HCT116 (cell line): ENCODE measurements around the gene DCP1A.

Experiments
- CEBPB ChIP-seq: IDR thresholded peaks from 2 replicates; pipeline ENCODE4 v1.6.1; 2012; ENCODE audit warnings: low read depth
- CTCF ChIP-seq, 3 experiments: fragments of 200-600 bp in 1 of 3; sonication (generic) in 1 of 3; IDR thresholded peaks in 2 of 3; conservative IDR thresholded peaks in 1 of 3; 2 replicates each; pipeline ENCODE4 v1.5.1; 2012 to 2017; ENCODE audit warnings: low read depth in 2 of 3, low read length in 2 of 3, antibody characterized with exemption in 1 of 3, borderline replicate concordance in 1 of 3, control low read depth in 1 of 3, mild to moderate bottlenecking in 1 of 3, mixed read lengths in 1 of 3, mixed run types in 1 of 3, moderate library complexity in 1 of 3; ENCODE audit not compliant: insufficient read depth in 1 of 3
- EZH2 ChIP-seq: fragments of 200-600 bp; sonication (generic); IDR thresholded peaks from 2 replicates; pipeline ENCODE4 v1.6.1; 2017; ENCODE audit warnings: antibody characterized with exemption, mixed run types
- EZH2phosphoT487 ChIP-seq: fragments of 200-600 bp; IDR thresholded peaks from 2 replicates; pipeline ENCODE4 v1.6.1; 2018; ENCODE audit warnings: antibody characterized with exemption, borderline replicate concordance
- POLR2A ChIP-seq: IDR thresholded peaks from 2 replicates; pipeline ENCODE4 v1.7.0; 2011; ENCODE audit warnings: borderline replicate concordance; ENCODE audit not compliant: insufficient read depth, insufficient read length; ENCODE audit errors: extremely low read depth
- POLR2AphosphoS5 ChIP-seq: IDR thresholded peaks from 2 replicates; pipeline ENCODE4 v1.6.1; 2011; ENCODE audit warnings: mild to moderate bottlenecking, low read depth, low read length, moderate library complexity
- SIN3A ChIP-seq: IDR thresholded peaks from 2 replicates; pipeline ENCODE4 v1.6.1; 2012; ENCODE audit warnings: low read depth
- SRF ChIP-seq: IDR thresholded peaks from 2 replicates; pipeline ENCODE4 v1.6.1; 2012; ENCODE audit warnings: low read depth
- YY1 ChIP-seq: IDR thresholded peaks from 2 replicates; pipeline ENCODE4 v1.6.1; 2011; ENCODE audit warnings: low read length, low read depth, moderate library complexity, mild to moderate bottlenecking; ENCODE audit not compliant: insufficient replicate concordance; ENCODE audit errors: extremely low read depth
- ZNF274 ChIP-seq: fragments of 200-500 bp; sonication (Bioruptor generic); IDR thresholded peaks from 2 replicates; pipeline ENCODE4 v1.6.1; 2014; ENCODE audit warnings: mild to moderate bottlenecking, low read depth, low read length, inconsistent platforms
- TF ChIP-seq, protein P1 (sequence below): IDR thresholded peaks from 2 replicates; pipeline ENCODE4 v1.6.1; 2012
- TF ChIP-seq, protein P2 (sequence below): IDR thresholded peaks from 2 replicates; pipeline ENCODE4 v1.6.1; 2012
- TF ChIP-seq, protein P3 (sequence below): IDR thresholded peaks from 2 replicates; pipeline ENCODE4 v1.6.1; 2012; ENCODE audit warnings: low read depth
- TF ChIP-seq, protein P4 (sequence below): IDR thresholded peaks from 2 replicates; pipeline ENCODE4 v1.6.1; 2011; ENCODE audit warnings: mild to moderate bottlenecking, low read length, moderate library complexity; ENCODE audit not compliant: insufficient replicate concordance; ENCODE audit errors: extremely low read depth

- TF ChIP-seq POLR2A = no peak
- no peak for TF ChIP-seq CTCF (IDR thresholded peaks at IDR 0.05 in 2 of 3, conservative IDR thresholded peaks at IDR 0.05 in 1 of 3; ENCODE audit: borderline replicate concordance in 1 of 3, insufficient read depth in 1 of 3, low read depth in 2 of 3, low read length in 2 of 3)
- TF ChIP-seq SIN3A = no peak
- TF ChIP-seq POLR2AphosphoS5 = no peak
- TF ChIP-seq ZNF274 = no peak
- TF ChIP-seq, protein P1, sequence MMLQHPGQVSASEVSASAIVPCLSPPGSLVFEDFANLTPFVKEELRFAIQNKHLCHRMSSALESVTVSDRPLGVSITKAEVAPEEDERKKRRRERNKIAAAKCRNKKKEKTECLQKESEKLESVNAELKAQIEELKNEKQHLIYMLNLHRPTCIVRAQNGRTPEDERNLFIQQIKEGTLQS = no peak
- no peak for TF ChIP-seq EZH2phosphoT487
- TF ChIP-seq CEBPB = no peak
- TF ChIP-seq EZH2 = no peak
- TF ChIP-seq, protein P2, sequence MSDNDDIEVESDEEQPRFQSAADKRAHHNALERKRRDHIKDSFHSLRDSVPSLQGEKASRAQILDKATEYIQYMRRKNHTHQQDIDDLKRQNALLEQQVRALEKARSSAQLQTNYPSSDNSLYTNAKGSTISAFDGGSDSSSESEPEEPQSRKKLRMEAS = no peak
- TF ChIP-seq, protein P3, sequence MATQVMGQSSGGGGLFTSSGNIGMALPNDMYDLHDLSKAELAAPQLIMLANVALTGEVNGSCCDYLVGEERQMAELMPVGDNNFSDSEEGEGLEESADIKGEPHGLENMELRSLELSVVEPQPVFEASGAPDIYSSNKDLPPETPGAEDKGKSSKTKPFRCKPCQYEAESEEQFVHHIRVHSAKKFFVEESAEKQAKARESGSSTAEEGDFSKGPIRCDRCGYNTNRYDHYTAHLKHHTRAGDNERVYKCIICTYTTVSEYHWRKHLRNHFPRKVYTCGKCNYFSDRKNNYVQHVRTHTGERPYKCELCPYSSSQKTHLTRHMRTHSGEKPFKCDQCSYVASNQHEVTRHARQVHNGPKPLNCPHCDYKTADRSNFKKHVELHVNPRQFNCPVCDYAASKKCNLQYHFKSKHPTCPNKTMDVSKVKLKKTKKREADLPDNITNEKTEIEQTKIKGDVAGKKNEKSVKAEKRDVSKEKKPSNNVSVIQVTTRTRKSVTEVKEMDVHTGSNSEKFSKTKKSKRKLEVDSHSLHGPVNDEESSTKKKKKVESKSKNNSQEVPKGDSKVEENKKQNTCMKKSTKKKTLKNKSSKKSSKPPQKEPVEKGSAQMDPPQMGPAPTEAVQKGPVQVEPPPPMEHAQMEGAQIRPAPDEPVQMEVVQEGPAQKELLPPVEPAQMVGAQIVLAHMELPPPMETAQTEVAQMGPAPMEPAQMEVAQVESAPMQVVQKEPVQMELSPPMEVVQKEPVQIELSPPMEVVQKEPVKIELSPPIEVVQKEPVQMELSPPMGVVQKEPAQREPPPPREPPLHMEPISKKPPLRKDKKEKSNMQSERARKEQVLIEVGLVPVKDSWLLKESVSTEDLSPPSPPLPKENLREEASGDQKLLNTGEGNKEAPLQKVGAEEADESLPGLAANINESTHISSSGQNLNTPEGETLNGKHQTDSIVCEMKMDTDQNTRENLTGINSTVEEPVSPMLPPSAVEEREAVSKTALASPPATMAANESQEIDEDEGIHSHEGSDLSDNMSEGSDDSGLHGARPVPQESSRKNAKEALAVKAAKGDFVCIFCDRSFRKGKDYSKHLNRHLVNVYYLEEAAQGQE = no peak
- no peak for TF ChIP-seq YY1
- TF ChIP-seq, protein P4, sequence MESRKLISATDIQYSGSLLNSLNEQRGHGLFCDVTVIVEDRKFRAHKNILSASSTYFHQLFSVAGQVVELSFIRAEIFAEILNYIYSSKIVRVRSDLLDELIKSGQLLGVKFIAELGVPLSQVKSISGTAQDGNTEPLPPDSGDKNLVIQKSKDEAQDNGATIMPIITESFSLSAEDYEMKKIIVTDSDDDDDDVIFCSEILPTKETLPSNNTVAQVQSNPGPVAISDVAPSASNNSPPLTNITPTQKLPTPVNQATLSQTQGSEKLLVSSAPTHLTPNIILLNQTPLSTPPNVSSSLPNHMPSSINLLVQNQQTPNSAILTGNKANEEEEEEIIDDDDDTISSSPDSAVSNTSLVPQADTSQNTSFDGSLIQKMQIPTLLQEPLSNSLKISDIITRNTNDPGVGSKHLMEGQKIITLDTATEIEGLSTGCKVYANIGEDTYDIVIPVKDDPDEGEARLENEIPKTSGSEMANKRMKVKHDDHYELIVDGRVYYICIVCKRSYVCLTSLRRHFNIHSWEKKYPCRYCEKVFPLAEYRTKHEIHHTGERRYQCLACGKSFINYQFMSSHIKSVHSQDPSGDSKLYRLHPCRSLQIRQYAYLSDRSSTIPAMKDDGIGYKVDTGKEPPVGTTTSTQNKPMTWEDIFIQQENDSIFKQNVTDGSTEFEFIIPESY = no peak
- no peak for TF ChIP-seq SRF
Observed at GRCh38 chr3:53247619-53248018, 99.7 kb downstream of the DCP1A start.
